Adrenal gland (tissue), 5 donors: Measurements from ENCODE around the gene BLVRA.
"Not testable (repeated sequence)": the region's sequence is repeated elsewhere in the genome, so short reads cannot be mapped to it uniquely, and the experiment has no call there.

Experiments used
- CTCF ChIP-seq, 6 experiments: fragments of 450-650 bp in 4 of 6; fragments of 200-600 bp in 2 of 6; sonication (generic) in 1 of 6; IDR thresholded peaks; 1 replicate in 5 of 6; 2 replicates in 1 of 6; pipeline versions ENCODE4 v1.5.1 to v1.8.0; 2016 to 2021; ENCODE audit warnings: antibody characterized with exemption in 6 of 6, mild to moderate bottlenecking in 2 of 6, moderate library complexity in 1 of 6
- POLR2A ChIP-seq, 2 donors: fragments of 450-650 bp; IDR thresholded peaks; one replicate each; pipeline ENCODE4 v1.6.1; 2017; ENCODE audit warnings: antibody characterized with exemption in 2 of 2, mild to moderate bottlenecking in 2 of 2, moderate library complexity in 1 of 2
- donor health status: DM: no; HTN: no; CAD: no.

GRCh38 chr7:43824513-43824912 is 66.0 kb downstream of the BLVRA start:
- TF ChIP-seq CTCF, POLR2A (IDR thresholded peaks at IDR 0.05): not testable (repeated sequence)
